ENCODE measurements around the gene TOM1L1. TPM values are rescaled to one million over a fixed set of nuclear protein-coding genes. Genes with fewer than 3 reads are reported as not detected.
A peak's percentile ranks its signal among the peaks of the same experiment; 100 is the strongest.

TOM1L1 gene
- 33.6 TPM for total RNA-seq
- long read RNA-seq, transcript TOM1L1-221 (16 exons, 2,507 nt) = major isoform, 18 of 60 reads
- long read RNA-seq, transcript TOM1L1-220 (10 exons, 1,849 nt) = minor isoform, 7 of 60 reads
- long read RNA-seq, partial matches to known transcripts = 6 of 60 reads
- long read RNA-seq, other reads (novel, unspliced or antisense) = 25 of 60 reads

GRCh38 chr17:54900457-54901229, at the start of gene TOM1L1:
Gene TOM1L1 (plus strand): TSS chr17:54900852. CDS start chr17:54900866, 14 bp downstream.
- Histone ChIP-seq H3K27me3 (peaks cover 5% of the 10 kb centered on the region), H3K4me3 (peak within 1 kb of the TSS; percentile 53), H3K9me3 (no peaks in the 10 kb centered on the region), H3K4me1 (no peaks in the 10 kb centered on the region), H3K27ac (peak within 1 kb of the TSS; percentile 74), H3K36me3 (no peaks in the 10 kb centered on the region)
- TF ChIP-seq CTCF (IDR thresholded peaks at IDR 0.05) = no peak
- ATAC-seq (peak; percentile 97), DNase-seq (peak; percentile 93)
- intact Hi-C loops (cut with DNase I) = no loop called here

- Histone ChIP-seq H3K9me3 (no peaks in the 10 kb centered on the region), H3K4me3 (no peak overlapping the region), H3K4me1 (no peaks in the 10 kb centered on the region), H3K36me3 (no peaks in the 10 kb centered on the region), H3K27me3 (no peaks in the 10 kb centered on the region), H3K27ac (no peak overlapping the region)
- intact Hi-C loops (cut with DNase I) = no loop called here
- no peak for TF ChIP-seq CTCF (IDR thresholded peaks at IDR 0.05)
- no peak for ATAC-seq
- DNase-seq = no peak
Observed at GRCh38 chr17:54859187-54859586, 41.5 kb upstream of the TOM1L1 start.

- Histone ChIP-seq H3K27me3 (no peaks in the 10 kb centered on the region), H3K4me3 (no peak overlapping the region), H3K36me3 (no peaks in the 10 kb centered on the region), H3K4me1 (no peaks in the 10 kb centered on the region), H3K9me3 (no peaks in the 10 kb centered on the region), H3K27ac (no peak overlapping the region)
- no peak for DNase-seq
- TF ChIP-seq CTCF (IDR thresholded peaks at IDR 0.05) = no peak
- ATAC-seq = no peak
- intact Hi-C loops (cut with DNase I) = no loop called here
Observed at GRCh38 chr17:54860617-54861470, 39.8 kb upstream of the TOM1L1 start.

GRCh38 chr17:54861471-54861983, 39.1 kb upstream of the TOM1L1 start:
- ATAC-seq (no peak), DNase-seq (no peak)
- H3K9me3 ChIP-seq = no peaks in the 10 kb centered on the region
- H3K27ac ChIP-seq = no peak overlapping the region
- H3K4me3 ChIP-seq = no peak overlapping the region
- no peaks in the 10 kb centered on the region for H3K36me3 ChIP-seq
- intact Hi-C loops (cut with DNase I) = no loop called here
- TF ChIP-seq CTCF (IDR thresholded peaks at IDR 0.05) = no peak
- no peaks in the 10 kb centered on the region for H3K4me1 ChIP-seq
- H3K27me3 ChIP-seq = no peaks in the 10 kb centered on the region

GRCh38 chr17:54863176-54863575, 37.5 kb upstream of the TOM1L1 start:
- Histone ChIP-seq H3K27me3 (no peaks in the 10 kb centered on the region), H3K4me1 (no peaks in the 10 kb centered on the region), H3K27ac (no peak overlapping the region), H3K36me3 (no peaks in the 10 kb centered on the region), H3K9me3 (no peaks in the 10 kb centered on the region), H3K4me3 (no peak overlapping the region)
- no peak for DNase-seq
- ATAC-seq = no peak
- no peak for TF ChIP-seq CTCF (IDR thresholded peaks at IDR 0.05)
- intact Hi-C loops (cut with DNase I) = no loop called here
